Hepatocyte (in vitro differentiated cells): ENCODE measurements around the gene CRACR2A. TPM values are rescaled to one million over a fixed set of nuclear protein-coding genes. Genes with fewer than 3 reads are reported as not detected.

Source experiments
- DNase-seq: peaks from one replicate; pipeline ENCODE4 v3.0.0-alpha.2; 2016; ENCODE audit warnings: low spot score
- H2AFZ ChIP-seq: fragments of 200-600 bp; sonication (generic); 2 replicates; pipeline ENCODE4 v1.6.0; 2016; ENCODE audit warnings: antibody characterized with exemption, mild to moderate bottlenecking
- H3K27ac ChIP-seq: fragments of 200-600 bp; sonication (generic); 2 replicates; pipeline ENCODE4 v1.5.1; 2016; ENCODE audit warnings: mild to moderate bottlenecking
- H3K27me3 ChIP-seq: fragments of 200-600 bp; sonication (generic); 2 replicates; pipeline ENCODE4 v1.6.1; 2016
- H3K36me3 ChIP-seq: fragments of 200-600 bp; sonication (generic); replicated peaks from 2 replicates; pipeline ENCODE4 v1.5.1; 2016; ENCODE audit warnings: low read depth; ENCODE audit not compliant: insufficient read depth
- H3K4me1 ChIP-seq: fragments of 200-600 bp; sonication (generic); 2 replicates; pipeline ENCODE4 v1.5.1; 2016; ENCODE audit warnings: mild to moderate bottlenecking, moderate library complexity; ENCODE audit not compliant: insufficient read depth
- H3K4me2 ChIP-seq: fragments of 200-600 bp; sonication (generic); 2 replicates; pipeline ENCODE4 v1.6.0; 2016
- H3K4me3 ChIP-seq: fragments of 200-600 bp; sonication (generic); 2 replicates; pipeline ENCODE4 v1.5.1; 2016; ENCODE audit warnings: mild to moderate bottlenecking
- H3K79me2 ChIP-seq: fragments of 200-600 bp; sonication (generic); 2 replicates; pipeline ENCODE4 v1.6.0; 2017; ENCODE audit warnings: mild to moderate bottlenecking
- H3K9me2 ChIP-seq: fragments of 200-600 bp; sonication (generic); replicated peaks from 2 replicates; pipeline ENCODE4 v1.6.0; 2017; ENCODE audit warnings: mild to moderate bottlenecking; ENCODE audit not compliant: insufficient read depth
- H3K9me3 ChIP-seq: fragments of 200-600 bp; sonication (generic); 2 replicates; pipeline ENCODE4 v1.5.1; 2016; ENCODE audit warnings: low read depth, mild to moderate bottlenecking
- H4K20me1 ChIP-seq: fragments of 200-600 bp; sonication (generic); 2 replicates; pipeline ENCODE4 v1.6.0; 2016; ENCODE audit warnings: mild to moderate bottlenecking; ENCODE audit not compliant: insufficient read depth, poor library complexity, severe bottlenecking
- EZH2 ChIP-seq: fragments of 200-600 bp; sonication (generic); IDR thresholded peaks from 2 replicates; pipeline ENCODE4 v1.6.1; 2016; ENCODE audit warnings: antibody characterized with exemption, mild to moderate bottlenecking, borderline replicate concordance
- EZH2phosphoT487 ChIP-seq: fragments of 200-600 bp; sonication (generic); IDR thresholded peaks from one replicate; pipeline ENCODE4 v1.6.1; 2018; ENCODE audit warnings: antibody characterized with exemption, mild to moderate bottlenecking, low read depth, moderate library complexity; ENCODE audit not compliant: unreplicated experiment, severe bottlenecking
- WGBS: methylation state at CpG from one replicate; pipeline ENCODE4 v1.1.6; 2016; ENCODE audit warnings: low lambda C conversion rate; ENCODE audit errors: missing lambda C conversion rate; 5-methylcytosine and 5-hydroxymethylcytosine counted together
- polyA plus RNA-seq: library from polyadenylated mRNA; unstranded; fragments of >200 nt; fragmentation: Nextera tagmentation; extraction: Ambion mirVana; gene quantifications from 2 replicates; pipeline ENCODE4 v1.2.1, GENCODE V29; 2016
- total RNA-seq: library from RNA; depleted of rRNA; stranded (reverse); fragments of >200 nt; gene quantifications from 2 replicates; pipeline ENCODE4 v1.2.3, GENCODE V29; 2014
- TF ChIP-seq, protein P1 (sequence below): fragments of 200-600 bp; sonication (generic); IDR thresholded peaks from 2 replicates; pipeline ENCODE4 v1.5.1; 2016; ENCODE audit warnings: antibody characterized with exemption, mild to moderate bottlenecking; ENCODE audit not compliant: poor library complexity

Gene CRACR2A
- total and polyA plus RNA-seq, 2 experiments from 2014 or later: 0.30 to 0.80 TPM

DNA sequence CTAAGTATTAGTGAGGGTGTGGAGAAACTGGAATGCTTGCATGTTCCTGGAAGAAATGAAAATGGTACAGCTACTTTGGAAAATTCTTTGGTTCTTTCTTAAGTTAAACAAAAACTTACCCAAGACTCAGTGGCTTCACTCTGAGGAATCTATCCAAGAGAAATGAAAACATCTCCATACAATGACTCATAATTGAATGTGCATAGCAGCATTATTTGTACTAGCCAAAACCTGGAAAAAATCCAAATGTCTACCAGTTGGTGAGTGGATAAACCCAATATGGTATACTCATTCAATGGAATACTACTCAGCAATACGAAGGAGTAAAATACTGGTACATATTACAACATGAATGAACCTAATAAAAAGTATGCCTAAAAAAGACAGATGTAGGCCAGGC is 18.0 kb upstream of the CRACR2A start:
- no peaks in the 10 kb centered on the region for H3K9me2 ChIP-seq
- no peak overlapping the region for H2AFZ ChIP-seq
- H4K20me1 ChIP-seq: no peaks in the 10 kb centered on the region
- H3K4me3 ChIP-seq: no peak overlapping the region
- no peak overlapping the region for H3K27ac ChIP-seq
- no peak overlapping the region for H3K4me2 ChIP-seq
- H3K79me2 ChIP-seq: no peaks in the 10 kb centered on the region
- no peaks in the 10 kb centered on the region for H3K4me1 ChIP-seq
- H3K9me3 ChIP-seq: no peaks in the 10 kb centered on the region
- H3K36me3 ChIP-seq: no peaks in the 10 kb centered on the region
- TF ChIP-seq, protein P1, sequence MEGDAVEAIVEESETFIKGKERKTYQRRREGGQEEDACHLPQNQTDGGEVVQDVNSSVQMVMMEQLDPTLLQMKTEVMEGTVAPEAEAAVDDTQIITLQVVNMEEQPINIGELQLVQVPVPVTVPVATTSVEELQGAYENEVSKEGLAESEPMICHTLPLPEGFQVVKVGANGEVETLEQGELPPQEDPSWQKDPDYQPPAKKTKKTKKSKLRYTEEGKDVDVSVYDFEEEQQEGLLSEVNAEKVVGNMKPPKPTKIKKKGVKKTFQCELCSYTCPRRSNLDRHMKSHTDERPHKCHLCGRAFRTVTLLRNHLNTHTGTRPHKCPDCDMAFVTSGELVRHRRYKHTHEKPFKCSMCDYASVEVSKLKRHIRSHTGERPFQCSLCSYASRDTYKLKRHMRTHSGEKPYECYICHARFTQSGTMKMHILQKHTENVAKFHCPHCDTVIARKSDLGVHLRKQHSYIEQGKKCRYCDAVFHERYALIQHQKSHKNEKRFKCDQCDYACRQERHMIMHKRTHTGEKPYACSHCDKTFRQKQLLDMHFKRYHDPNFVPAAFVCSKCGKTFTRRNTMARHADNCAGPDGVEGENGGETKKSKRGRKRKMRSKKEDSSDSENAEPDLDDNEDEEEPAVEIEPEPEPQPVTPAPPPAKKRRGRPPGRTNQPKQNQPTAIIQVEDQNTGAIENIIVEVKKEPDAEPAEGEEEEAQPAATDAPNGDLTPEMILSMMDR: no peak
- TF ChIP-seq EZH2phosphoT487 (no peak), EZH2 (no peak)
- 91% methylated on average over 1 of the region's 1 CpG for WGBS
- H3K27me3 ChIP-seq: peaks cover 13% of the 10 kb centered on the region
- DNase-seq: no peak

DNA sequence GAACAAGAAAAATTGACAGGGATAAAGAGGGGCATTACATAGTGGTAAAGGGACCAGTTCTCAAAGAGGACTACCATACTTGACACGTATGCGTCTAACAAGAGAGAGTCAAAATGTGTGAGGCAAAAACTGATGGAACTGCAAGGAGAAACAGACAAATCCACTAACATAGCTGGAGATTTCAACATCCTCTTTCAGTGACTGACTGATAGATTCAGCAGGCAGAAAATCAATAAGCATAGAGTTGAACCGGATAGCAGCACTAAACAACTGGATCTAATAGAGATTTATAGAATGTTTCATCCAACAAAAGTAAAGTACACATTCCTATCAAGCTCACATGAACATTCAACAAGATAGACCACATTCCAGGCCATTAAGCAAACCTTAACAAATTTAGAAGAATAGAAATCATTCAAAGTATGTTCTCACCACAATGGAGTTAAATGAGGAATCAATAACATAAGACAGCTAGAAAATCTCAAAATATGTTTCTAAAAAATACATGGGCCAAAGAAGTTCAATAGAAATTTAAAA is 16.1 kb upstream of the CRACR2A start:
- no peak overlapping the region for H2AFZ ChIP-seq
- H3K4me1 ChIP-seq: no peaks in the 10 kb centered on the region
- H3K4me2 ChIP-seq: no peak overlapping the region
- no peaks in the 10 kb centered on the region for H3K27me3 ChIP-seq
- no peak for TF ChIP-seq EZH2phosphoT487
- TF ChIP-seq, protein P1: no peak
- H4K20me1 ChIP-seq: no peaks in the 10 kb centered on the region
- H3K79me2 ChIP-seq: no peaks in the 10 kb centered on the region
- no peak for DNase-seq
- H3K27ac ChIP-seq: no peak overlapping the region
- no peaks in the 10 kb centered on the region for H3K36me3 ChIP-seq
- no peaks in the 10 kb centered on the region for H3K9me3 ChIP-seq
- 82% methylated on average over 3 of the region's 3 CpGs for WGBS
- no peak overlapping the region for H3K4me3 ChIP-seq
- no peaks in the 10 kb centered on the region for H3K9me2 ChIP-seq

DNA sequence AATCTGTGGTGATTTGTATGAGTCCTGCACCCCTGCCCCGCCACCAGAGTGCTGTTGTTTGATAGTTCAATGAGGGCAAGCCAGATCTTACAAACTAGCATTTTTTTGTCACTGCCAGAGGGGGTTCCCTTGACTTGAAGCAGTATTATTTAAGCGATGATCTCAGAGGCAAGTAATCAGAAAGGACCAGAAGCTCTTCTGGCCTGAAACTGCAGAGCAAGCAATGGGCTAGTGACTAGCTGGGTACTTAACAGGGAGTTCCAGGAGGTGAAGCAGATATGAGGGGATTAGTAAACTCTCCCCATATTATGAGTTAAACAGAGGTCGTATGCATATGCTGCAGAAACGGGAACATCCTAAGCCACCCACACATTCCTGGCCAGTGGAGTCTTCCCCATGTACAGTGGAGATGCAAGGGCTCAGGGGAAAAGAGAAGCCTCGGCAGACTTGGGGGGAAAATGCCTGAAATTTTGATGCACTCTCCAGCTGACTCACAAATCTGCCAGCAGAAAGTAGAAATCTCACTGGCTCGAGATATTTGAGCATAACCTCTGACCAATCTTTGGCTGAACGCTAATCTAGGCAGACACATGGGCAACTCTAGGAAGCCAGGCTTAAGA is 8.3 kb upstream of the CRACR2A start:
- TF ChIP-seq, protein P1: no peak
- TF ChIP-seq EZH2phosphoT487 (no peak), EZH2 (no peak)
- no peaks in the 10 kb centered on the region for H3K79me2 ChIP-seq
- 61% methylated on average over 7 of the region's 7 CpGs for WGBS

More for the DNA sequence above, 8.3 kb upstream of the CRACR2A start:
- H3K9me2 ChIP-seq: no peaks in the 10 kb centered on the region
- no peak overlapping the region for H3K27ac ChIP-seq
- no peak overlapping the region for H3K4me2 ChIP-seq
- no peaks in the 10 kb centered on the region for H3K36me3 ChIP-seq
- no peaks in the 10 kb centered on the region for H4K20me1 ChIP-seq
- no peak overlapping the region for H2AFZ ChIP-seq
- no peak overlapping the region for H3K4me3 ChIP-seq
- no peaks in the 10 kb centered on the region for H3K27me3 ChIP-seq
- no peaks in the 10 kb centered on the region for H3K4me1 ChIP-seq
- no peaks in the 10 kb centered on the region for H3K9me3 ChIP-seq
- no peak for DNase-seq
